Left lung (tissue), 10 donors: ENCODE measurements around the gene PRSS56. TPM values are rescaled to one million over a fixed set of nuclear protein-coding genes. Genes with fewer than 3 reads are reported as not detected.

Experiments used
- ATAC-seq: fragments of 200-7000 bp; cut with Tn5 transposase; one replicate; pipeline ENCODE4 v1.9.1; 2020; ENCODE audit warnings: moderate library complexity
- DNase-seq, 4 donors: peaks; one replicate each; pipeline ENCODE4 v3.0.0-alpha.2; 2013 to 2020
- H3K27ac ChIP-seq, 2 donors: fragments of 200-600 bp; sonication (generic) in 1 of 2; one replicate each; pipeline versions ENCODE4 v1.5.0 to v1.8.0; 2020 to 2021
- H3K27me3 ChIP-seq, 2 donors: fragments of 200-600 bp; sonication (generic) in 1 of 2; one replicate each; pipeline versions ENCODE4 v1.5.0 to v1.8.0; 2020 to 2021
- H3K36me3 ChIP-seq, 2 donors: fragments of 200-600 bp; sonication (generic) in 1 of 2; one replicate each; pipeline versions ENCODE4 v1.5.0 to v1.8.0; 2020 to 2021
- H3K4me1 ChIP-seq, 2 donors: fragments of 200-600 bp; one replicate each; pipeline ENCODE4 v1.8.0; 2021
- H3K4me3 ChIP-seq, 2 donors: fragments of 200-600 bp; sonication (generic) in 1 of 2; one replicate each; pipeline versions ENCODE4 v1.5.0 to v1.8.0; 2020 to 2021; ENCODE audit warnings: mild to moderate bottlenecking in 1 of 2
- H3K9me3 ChIP-seq, 2 donors: fragments of 200-600 bp; sonication (generic) in 1 of 2; one replicate each; pipeline versions ENCODE4 v1.5.0 to v1.8.0; 2020 to 2021
- CTCF ChIP-seq, 2 donors: fragments of 200-600 bp; sonication (generic) in 1 of 2; IDR thresholded peaks; one replicate each; pipeline versions ENCODE4 v1.5.0 to v1.8.0; 2021; ENCODE audit warnings: antibody characterized with exemption in 2 of 2
- intact Hi-C, 2 donors: fragments of 100-400 bp; cut with DNase I; formaldehyde crosslinking; loops; one replicate each; pipeline versions ENCODE4 v1.11.2 to v1.14.2; 2022
- polyA plus RNA-seq, 6 donors: library from polyadenylated mRNA; unstranded; fragments of 120-200 nt; gene quantifications; one replicate each; pipeline ENCODE4 v1.2.1, GENCODE V29; 2013; ENCODE audit not compliant: insufficient read length in 6 of 6
- total RNA-seq, 2 donors: library from RNA; stranded (reverse); fragmentation: NEBNext Ultra II Directional; extraction: Animal tissue kit (Norgen Biotek cat#: 25700); gene quantifications; one replicate each; pipeline ENCODE4 v1.2.1, GENCODE V29; 2021
- donor health status: DM: no; HTN: yes; CAD: no.
- donor health status: DM: no; HTN: no; CAD: no.

The PRSS56 gene
- total and polyA plus RNA-seq, 8 donors = not detected

DNA sequence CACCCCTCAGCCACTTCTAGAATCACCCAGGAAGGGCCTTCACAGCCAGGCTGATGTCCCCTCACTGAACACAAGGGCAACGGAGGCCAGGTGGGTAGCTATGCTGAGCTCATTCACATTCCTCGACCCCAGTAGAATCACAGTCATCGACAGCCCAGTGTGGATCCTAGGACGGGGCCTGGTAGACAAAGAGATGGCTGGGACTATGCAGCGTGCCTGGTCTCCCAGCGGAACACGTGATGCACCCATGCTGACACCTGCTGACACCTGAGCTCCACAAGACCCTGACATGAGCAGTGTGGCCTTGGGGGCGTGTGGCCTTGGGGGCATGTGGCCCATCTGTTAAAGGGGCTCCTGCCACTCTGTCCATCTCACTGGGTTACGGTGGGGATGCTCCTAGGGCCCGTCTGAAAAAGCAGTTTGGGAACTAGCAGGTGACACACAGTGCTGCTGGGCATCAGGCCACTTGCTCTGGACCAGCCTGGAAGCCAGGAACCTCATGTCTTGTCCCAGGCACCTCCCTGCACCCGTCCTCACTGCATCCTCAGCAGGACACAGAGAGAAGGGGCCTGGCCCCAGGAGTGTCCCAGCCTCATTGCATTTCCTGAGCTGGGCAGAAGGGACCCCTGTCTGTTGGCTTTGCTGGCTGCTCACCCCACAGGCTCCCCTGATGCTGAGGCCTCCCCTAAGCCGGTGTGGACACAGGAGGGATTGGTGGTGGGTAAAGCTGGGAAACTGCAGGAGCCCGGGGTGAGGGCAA, 42.3 kb upstream of the PRSS56 start:
- no peak overlapping the region for H3K4me3 ChIP-seq
- no peak for ATAC-seq
- intact Hi-C loops = no loop called here

DNA sequence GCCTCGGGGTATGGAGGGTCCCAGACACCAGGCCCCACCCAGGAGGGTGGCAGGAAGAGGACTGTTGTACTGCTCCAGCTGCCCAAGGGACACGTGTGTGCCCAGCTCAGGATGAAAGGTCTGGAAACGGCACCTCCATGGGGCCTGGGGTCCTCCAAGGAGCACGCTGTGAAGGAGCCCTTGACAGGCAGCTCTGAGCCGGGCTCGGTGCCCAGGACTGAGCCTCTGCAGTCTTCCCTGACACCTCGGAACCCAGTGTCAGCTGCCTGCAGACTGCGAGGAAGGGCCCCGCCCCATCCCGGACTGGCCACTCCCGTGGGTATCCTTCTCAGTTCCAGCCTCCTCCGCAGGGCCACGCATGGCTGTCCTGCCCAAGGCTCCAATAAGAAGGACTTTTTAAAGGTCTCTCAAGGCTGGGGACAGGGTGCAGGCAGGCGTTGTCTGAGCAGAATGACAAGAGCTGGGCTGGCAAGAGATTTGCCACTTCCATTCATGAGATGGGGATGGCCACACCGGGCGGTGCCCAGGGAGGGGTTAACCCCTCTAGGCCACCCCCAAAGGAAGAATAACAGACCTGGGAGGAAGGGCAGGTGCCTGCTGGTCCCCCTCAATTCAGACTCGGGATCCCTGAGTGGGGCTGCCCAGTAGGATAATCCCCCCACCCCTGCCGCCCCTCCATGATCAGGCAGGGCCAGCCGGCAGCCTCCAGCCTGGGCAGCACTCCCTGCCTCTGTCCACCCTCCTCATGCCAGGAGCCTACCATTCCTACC, 41.4 kb upstream of the PRSS56 start:
- DNase-seq (peak in 1 of 4 donors; percentile 75), ATAC-seq (no peak)
- Histone ChIP-seq H3K4me3 (no peak overlapping the region), H3K9me3 (no peaks in the 10 kb centered on the region), H3K36me3 (no peaks in the 10 kb centered on the region), H3K4me1 (no peaks in the 10 kb centered on the region), H3K27me3 (peaks cover 0 to 58% of the 10 kb centered on the region in 2 donors), H3K27ac (no peak overlapping the region)
- TF ChIP-seq CTCF (IDR thresholded peaks at IDR 0.05) = no peak
- intact Hi-C loops = no loop called here

More for the DNA sequence above, 42.3 kb upstream of the PRSS56 start:
- peaks cover 0 to 58% of the 10 kb centered on the region in 2 donors for H3K27me3 ChIP-seq
- no peaks in the 10 kb centered on the region for H3K36me3 ChIP-seq
- no peaks in the 10 kb centered on the region for H3K9me3 ChIP-seq
- H3K27ac ChIP-seq = no peak overlapping the region
- DNase-seq = peak in 1 of 4 donors; percentile 11
- no peaks in the 10 kb centered on the region for H3K4me1 ChIP-seq
- TF ChIP-seq CTCF (IDR thresholded peaks at IDR 0.05) = no peak

GRCh38 chr2:232479341-232480200, 40.6 kb upstream of the PRSS56 start:
- DNase-seq (peak in 1 of 4 donors; percentile 69), ATAC-seq (no peak)
- TF ChIP-seq CTCF (IDR thresholded peaks at IDR 0.05) = no peak
- intact Hi-C loops = no loop called here
- H3K9me3 ChIP-seq = no peaks in the 10 kb centered on the region
- H3K4me1 ChIP-seq = no peaks in the 10 kb centered on the region
- H3K27ac ChIP-seq = no peak overlapping the region
- no peaks in the 10 kb centered on the region for H3K36me3 ChIP-seq
- no peak overlapping the region for H3K4me3 ChIP-seq
- peaks cover 4 to 58% of the 10 kb centered on the region in 2 donors for H3K27me3 ChIP-seq

DNA sequence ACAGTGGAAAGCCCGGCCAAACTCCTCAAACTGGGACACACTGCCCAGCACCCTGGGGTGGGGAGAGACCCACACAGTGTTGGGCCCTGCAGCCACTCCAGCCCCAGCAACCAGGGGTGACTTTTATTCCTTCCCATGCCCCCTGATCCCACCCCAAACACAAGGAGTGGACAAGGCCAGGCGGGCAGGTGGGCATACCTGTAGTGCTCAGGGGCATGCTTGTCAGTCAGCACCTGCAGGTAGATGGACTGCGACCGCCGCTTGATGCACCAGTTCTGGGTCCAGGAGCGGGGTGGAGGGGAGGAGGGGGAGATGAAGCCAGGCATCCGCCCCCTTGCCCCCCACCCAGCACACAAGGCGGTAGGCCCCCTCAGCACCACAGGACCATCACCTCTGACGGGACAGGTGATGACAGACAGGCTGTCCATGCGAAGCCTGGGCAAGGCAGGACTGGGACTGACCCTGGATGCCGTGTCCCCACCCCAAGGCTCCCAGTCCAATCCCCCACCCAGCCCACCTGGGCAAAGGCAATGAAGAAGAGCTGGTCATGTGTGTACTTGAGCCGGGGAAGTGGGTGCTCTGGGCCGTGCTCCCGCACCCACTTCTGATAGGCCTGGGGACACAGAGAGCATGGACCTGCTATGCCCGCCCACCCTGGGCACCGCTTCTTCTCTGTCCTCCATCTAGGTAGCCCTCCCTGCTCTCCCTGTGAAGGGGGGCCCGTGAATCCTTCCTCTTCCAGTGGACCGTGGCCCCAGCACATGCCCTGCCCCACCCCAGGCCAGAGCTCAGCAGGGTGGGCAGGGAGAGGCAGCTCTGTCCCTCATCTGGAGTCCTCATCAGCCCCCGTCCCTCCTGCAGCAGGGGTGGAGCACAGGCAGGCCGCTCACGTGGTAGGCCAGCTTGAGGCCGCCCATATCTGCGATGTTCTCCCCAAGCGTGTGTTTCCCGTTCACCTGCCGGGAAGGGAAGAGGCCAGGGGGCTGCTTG, 39.7 kb upstream of the PRSS56 start:
- ATAC-seq = no peak
- Histone ChIP-seq H3K27me3 (peaks cover 13 to 58% of the 10 kb centered on the region in 2 donors), H3K4me3 (no peak overlapping the region), H3K4me1 (peaks cover 0 to 2% of the 10 kb centered on the region in 2 donors), H3K36me3 (no peaks in the 10 kb centered on the region), H3K9me3 (no peaks in the 10 kb centered on the region), H3K27ac (no peak overlapping the region)
- TF ChIP-seq CTCF (IDR thresholded peaks at IDR 0.05) = no peak
- intact Hi-C loops = no loop called here
- DNase-seq = peak in 1 of 4 donors; percentile 56
